ENCODE results near the gene ITFG2. TPM values are rescaled to one million over a fixed set of nuclear protein-coding genes. Genes with fewer than 3 reads are reported as not detected.

ITFG2 gene
- total RNA-seq, 1 experiment from 2014 or later = 41.3 TPM

DNA sequence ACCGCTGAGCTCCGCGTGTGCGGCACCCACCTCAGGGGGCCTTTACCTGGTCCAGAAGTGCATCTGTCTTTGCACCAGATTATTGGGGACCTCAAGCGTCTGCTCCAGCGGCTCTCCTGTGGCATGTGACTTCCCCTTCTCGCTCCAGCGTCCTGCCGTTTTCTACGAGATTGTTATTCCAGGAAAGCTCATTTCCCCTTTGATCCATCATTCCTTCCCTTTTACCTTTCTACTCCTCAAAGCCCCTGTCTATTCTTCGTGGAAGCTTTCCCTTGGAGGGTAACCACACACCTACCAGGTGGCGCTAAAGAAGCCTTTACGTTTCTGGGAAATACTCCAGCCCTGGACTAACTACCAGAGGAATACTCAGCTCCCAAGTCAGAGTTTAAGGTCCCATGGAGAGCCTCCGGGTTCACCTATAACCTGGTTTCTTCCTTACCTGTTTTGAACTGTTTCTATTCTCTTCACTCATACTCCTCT lies 16.2 kb upstream of the ITFG2 start:
- intact Hi-C loops (cut with micrococcal nuclease; ENCODE audit: unreplicated experiment) = no loop called here
- Histone ChIP-seq H3K27me3 (ENCODE audit: insufficient read depth, low read depth) (no peaks in the 10 kb centered on the region), H3K4me3 (peak overlapping the region; percentile 60), H3K4me2 (peak overlapping the region; percentile 82), H2AFZ (peak overlapping the region; percentile 78), H3K9me3 (ENCODE audit: insufficient read depth, low read depth) (no peaks in the 10 kb centered on the region), H3F3A (ENCODE audit: insufficient read depth, low read depth) (peaks cover 41% of the 10 kb centered on the region; the same call in 1 of the 2 replicates), H4K20me1 (ENCODE audit: insufficient read depth) (peaks cover 41% of the 10 kb centered on the region), H3K79me2 (ENCODE audit: low read depth) (peaks cover 29% of the 10 kb centered on the region), H3K4me1 (replicated peaks; ENCODE audit: insufficient read depth) (peaks cover 8% of the 10 kb centered on the region), H3K9me2 (ENCODE audit: insufficient read depth) (no peaks in the 10 kb centered on the region), H3K27ac (no peak overlapping the region), H3K36me3 (ENCODE audit: low read depth) (peaks cover 43% of the 10 kb centered on the region)
- ChIA-PET POLR2A (ENCODE audit: unreplicated experiment) (interaction anchor here (0.6 to 0.8 kb wide), 3 partner anchors 16 to 127 kb away, joined by 3 to 10 read pairs (median 3); no protein-coding TSS in a partner anchor), CTCF (interaction anchor here (0.6 to 1.3 kb wide), 2 partner anchors 17 to 89 kb away, joined by 3 to 21 read pairs; no protein-coding TSS in a partner anchor)
- TF ChIP-seq, protein P1, sequence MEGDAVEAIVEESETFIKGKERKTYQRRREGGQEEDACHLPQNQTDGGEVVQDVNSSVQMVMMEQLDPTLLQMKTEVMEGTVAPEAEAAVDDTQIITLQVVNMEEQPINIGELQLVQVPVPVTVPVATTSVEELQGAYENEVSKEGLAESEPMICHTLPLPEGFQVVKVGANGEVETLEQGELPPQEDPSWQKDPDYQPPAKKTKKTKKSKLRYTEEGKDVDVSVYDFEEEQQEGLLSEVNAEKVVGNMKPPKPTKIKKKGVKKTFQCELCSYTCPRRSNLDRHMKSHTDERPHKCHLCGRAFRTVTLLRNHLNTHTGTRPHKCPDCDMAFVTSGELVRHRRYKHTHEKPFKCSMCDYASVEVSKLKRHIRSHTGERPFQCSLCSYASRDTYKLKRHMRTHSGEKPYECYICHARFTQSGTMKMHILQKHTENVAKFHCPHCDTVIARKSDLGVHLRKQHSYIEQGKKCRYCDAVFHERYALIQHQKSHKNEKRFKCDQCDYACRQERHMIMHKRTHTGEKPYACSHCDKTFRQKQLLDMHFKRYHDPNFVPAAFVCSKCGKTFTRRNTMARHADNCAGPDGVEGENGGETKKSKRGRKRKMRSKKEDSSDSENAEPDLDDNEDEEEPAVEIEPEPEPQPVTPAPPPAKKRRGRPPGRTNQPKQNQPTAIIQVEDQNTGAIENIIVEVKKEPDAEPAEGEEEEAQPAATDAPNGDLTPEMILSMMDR (conservative IDR thresholded peaks at IDR 0.05) = no peak; the same call in 1 of the 2 replicates
- no peak for TF ChIP-seq EZH2 (IDR thresholded peaks at IDR 0.05; ENCODE audit: low read depth)
- no TSS peak for BruUV-seq (replicated peaks)
- DNase-seq = peak; percentile 23 to 42

DNA sequence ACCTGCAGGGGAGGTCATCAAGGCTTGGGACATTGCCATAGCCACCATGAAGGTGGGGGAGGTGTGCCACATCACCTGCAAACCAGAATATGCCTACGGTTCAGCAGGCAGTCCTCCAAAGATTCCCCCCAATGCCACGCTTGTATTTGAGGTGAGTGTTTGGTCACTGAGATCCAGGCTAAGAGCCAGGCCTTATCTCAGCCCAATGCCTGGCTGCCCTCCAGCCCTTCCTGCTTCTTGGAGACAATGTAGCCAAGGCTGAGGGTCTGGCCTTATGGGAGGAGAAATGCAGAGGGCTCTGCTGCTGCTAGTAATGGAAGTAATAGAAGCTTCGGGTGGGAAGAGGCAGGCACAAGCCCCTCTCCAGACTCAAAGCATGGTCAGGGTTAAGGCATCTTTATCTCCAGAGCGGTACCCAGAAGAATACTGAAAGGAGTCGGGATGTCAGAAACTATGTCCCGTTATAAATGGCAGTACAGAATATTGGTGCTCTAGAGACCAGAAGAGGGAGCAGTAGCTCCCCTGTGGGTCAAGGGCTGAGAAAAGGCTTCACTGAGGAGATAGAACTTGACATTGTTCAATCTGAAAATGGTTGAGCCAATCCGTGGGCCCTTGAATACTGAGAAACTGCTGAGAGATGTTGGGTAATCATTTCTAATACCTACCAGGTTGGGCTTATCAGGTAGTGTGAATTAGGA lies 14.6 kb upstream of the ITFG2 start:
- peaks cover 58% of the 10 kb centered on the region for H3K36me3 ChIP-seq (ENCODE audit: low read depth)
- POLR2A ChIA-PET (ENCODE audit: unreplicated experiment) = no interaction called here

DNA sequence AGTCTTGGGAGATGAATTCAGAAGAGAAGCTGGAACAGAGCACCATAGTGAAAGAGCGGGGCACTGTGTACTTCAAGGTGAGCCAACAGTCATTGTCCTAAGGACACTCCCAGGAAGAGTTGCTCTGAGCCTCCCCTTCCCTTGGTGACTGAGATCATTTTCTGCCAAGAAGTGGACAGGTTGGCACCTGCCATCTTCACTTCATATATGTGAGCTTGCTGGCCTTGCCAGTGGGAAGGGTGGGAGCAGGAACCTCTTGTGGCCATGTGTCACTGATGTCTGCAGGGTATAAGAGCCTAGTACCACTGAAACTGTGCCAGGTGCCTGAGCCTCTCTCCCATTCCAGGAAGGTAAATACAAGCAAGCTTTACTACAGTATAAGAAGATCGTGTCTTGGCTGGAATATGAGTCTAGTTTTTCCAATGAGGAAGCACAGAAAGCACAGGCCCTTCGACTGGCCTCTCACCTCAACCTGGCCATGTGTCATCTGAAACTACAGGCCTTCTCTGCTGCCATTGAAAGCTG lies 12.4 kb upstream of the ITFG2 start:
- Histone ChIP-seq H3K9me2 (ENCODE audit: insufficient read depth) (no peaks in the 10 kb centered on the region), H3K9me3 (ENCODE audit: insufficient read depth, low read depth) (no peaks in the 10 kb centered on the region), H3F3A (ENCODE audit: insufficient read depth, low read depth) (peaks cover 60% of the 10 kb centered on the region), H3K36me3 (ENCODE audit: low read depth) (peaks cover 71% of the 10 kb centered on the region), H3K27me3 (ENCODE audit: insufficient read depth, low read depth) (no peaks in the 10 kb centered on the region), H3K4me3 (no peak overlapping the region), H3K4me2 (no peak overlapping the region), H3K4me1 (replicated peaks; ENCODE audit: insufficient read depth) (peaks cover 8% of the 10 kb centered on the region), H3K79me2 (ENCODE audit: low read depth) (peaks cover 29% of the 10 kb centered on the region), H2AFZ (no peak overlapping the region), H4K20me1 (ENCODE audit: insufficient read depth) (peaks cover 44% of the 10 kb centered on the region), H3K27ac (no peak overlapping the region)
- no peak for DNase-seq
- TF ChIP-seq EZH2 (IDR thresholded peaks at IDR 0.05; ENCODE audit: low read depth) = no peak
- TF ChIP-seq, protein P1 (conservative IDR thresholded peaks at IDR 0.05) = no peak
- intact Hi-C loops (cut with micrococcal nuclease; ENCODE audit: unreplicated experiment) = no loop called here
- no TSS peak for BruUV-seq (replicated peaks)
- ChIA-PET CTCF (interaction anchor here (0.6 kb wide), 1 partner anchor 1086 kb away, joined by 3 read pairs; no protein-coding TSS in a partner anchor), POLR2A (ENCODE audit: unreplicated experiment) (no interaction called here)

More for the DNA sequence above, 14.6 kb upstream of the ITFG2 start:
- no TSS peak for BruUV-seq (replicated peaks)
- CTCF ChIA-PET = no interaction called here
- Histone ChIP-seq H3K79me2 (ENCODE audit: low read depth) (peaks cover 29% of the 10 kb centered on the region), H3K27ac (no peak overlapping the region), H3K4me3 (no peak overlapping the region), H3K9me2 (ENCODE audit: insufficient read depth) (no peaks in the 10 kb centered on the region), H3K4me1 (replicated peaks; ENCODE audit: insufficient read depth) (peaks cover 8% of the 10 kb centered on the region), H4K20me1 (ENCODE audit: insufficient read depth) (peaks cover 41% of the 10 kb centered on the region), H3K27me3 (ENCODE audit: insufficient read depth, low read depth) (no peaks in the 10 kb centered on the region), H3F3A (ENCODE audit: insufficient read depth, low read depth) (peaks cover 52% of the 10 kb centered on the region; the same call in 1 of the 2 replicates), H3K4me2 (no peak overlapping the region), H3K9me3 (ENCODE audit: insufficient read depth, low read depth) (no peaks in the 10 kb centered on the region), H2AFZ (no peak overlapping the region)
- TF ChIP-seq, protein P1 (conservative IDR thresholded peaks at IDR 0.05) = no peak
- TF ChIP-seq EZH2 (IDR thresholded peaks at IDR 0.05; ENCODE audit: low read depth) = no peak
- intact Hi-C loops (cut with micrococcal nuclease; ENCODE audit: unreplicated experiment) = no loop called here
- DNase-seq = no peak
